ENCODE measurements around the gene AASDHPPT. TPM values are rescaled to one million over a fixed set of nuclear protein-coding genes. Genes with fewer than 3 reads are reported as not detected.

Gene AASDHPPT
- total and polyA plus RNA-seq, 7 donors: 18.0 to 40.1 (median 25.0) TPM

GRCh38 chr11:106082096-106082495, 4.6 kb downstream of the AASDHPPT start:
- Histone ChIP-seq H3K4me1 (peaks cover 43% of the 10 kb centered on the region), H3K27ac (no peak overlapping the region), H3K9me3 (no peaks in the 10 kb centered on the region), H3K4me3 (no peak overlapping the region), H3K36me3 (ENCODE audit: insufficient read depth in 1 of 2, low read depth in 1 of 2) (peaks cover 3 to 58% of the 10 kb centered on the region in 2 donors), H3K27me3 (ENCODE audit: insufficient read depth in 3 of 3, low read length in 2 of 3) (no peaks in the 10 kb centered on the region)
- no peak for DNase-seq
- ATAC-seq: no peak
- intact Hi-C loops (cut with DNase I): no loop called here
- TF ChIP-seq, protein P1, sequence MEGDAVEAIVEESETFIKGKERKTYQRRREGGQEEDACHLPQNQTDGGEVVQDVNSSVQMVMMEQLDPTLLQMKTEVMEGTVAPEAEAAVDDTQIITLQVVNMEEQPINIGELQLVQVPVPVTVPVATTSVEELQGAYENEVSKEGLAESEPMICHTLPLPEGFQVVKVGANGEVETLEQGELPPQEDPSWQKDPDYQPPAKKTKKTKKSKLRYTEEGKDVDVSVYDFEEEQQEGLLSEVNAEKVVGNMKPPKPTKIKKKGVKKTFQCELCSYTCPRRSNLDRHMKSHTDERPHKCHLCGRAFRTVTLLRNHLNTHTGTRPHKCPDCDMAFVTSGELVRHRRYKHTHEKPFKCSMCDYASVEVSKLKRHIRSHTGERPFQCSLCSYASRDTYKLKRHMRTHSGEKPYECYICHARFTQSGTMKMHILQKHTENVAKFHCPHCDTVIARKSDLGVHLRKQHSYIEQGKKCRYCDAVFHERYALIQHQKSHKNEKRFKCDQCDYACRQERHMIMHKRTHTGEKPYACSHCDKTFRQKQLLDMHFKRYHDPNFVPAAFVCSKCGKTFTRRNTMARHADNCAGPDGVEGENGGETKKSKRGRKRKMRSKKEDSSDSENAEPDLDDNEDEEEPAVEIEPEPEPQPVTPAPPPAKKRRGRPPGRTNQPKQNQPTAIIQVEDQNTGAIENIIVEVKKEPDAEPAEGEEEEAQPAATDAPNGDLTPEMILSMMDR (IDR thresholded peaks at IDR 0.05): no peak

DNA sequence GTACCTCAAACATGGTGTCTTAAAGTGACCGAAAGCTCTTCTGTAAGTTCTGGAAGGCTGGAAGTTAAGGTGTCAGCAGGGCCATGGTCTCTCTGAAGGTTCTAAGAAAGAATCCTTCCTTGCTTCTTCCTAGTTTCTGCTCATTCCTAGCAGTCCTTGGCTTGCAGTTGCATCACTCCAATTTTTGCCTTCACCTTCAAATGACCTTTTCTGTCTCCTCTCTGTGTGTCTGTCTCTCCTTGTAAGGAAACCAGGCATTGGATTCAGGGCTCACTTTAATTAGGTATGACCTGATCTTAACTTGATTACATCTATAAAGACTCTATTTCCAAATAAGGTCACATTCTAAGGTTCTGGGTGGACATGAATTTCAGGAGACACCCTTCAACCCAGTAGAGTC, 8.7 kb downstream of the AASDHPPT start:
- no peak overlapping the region for H3K4me3 ChIP-seq
- H3K36me3 ChIP-seq (ENCODE audit: insufficient read depth in 1 of 2, low read depth in 1 of 2): peaks cover 0 to 36% of the 10 kb centered on the region in 2 donors
- TF ChIP-seq, protein P1 (IDR thresholded peaks at IDR 0.05): no peak
- ATAC-seq (no peak), DNase-seq (no peak)
- H3K27me3 ChIP-seq (ENCODE audit: insufficient read depth in 3 of 3, low read length in 2 of 3): no peaks in the 10 kb centered on the region
- intact Hi-C loops (cut with DNase I): no loop called here
- H3K4me1 ChIP-seq: peaks cover 42% of the 10 kb centered on the region
- 100% methylated on average over 1 of the region's 1 CpG for WGBS, 3 donors
- H3K27ac ChIP-seq: no peak overlapping the region
- no peaks in the 10 kb centered on the region for H3K9me3 ChIP-seq

DNA sequence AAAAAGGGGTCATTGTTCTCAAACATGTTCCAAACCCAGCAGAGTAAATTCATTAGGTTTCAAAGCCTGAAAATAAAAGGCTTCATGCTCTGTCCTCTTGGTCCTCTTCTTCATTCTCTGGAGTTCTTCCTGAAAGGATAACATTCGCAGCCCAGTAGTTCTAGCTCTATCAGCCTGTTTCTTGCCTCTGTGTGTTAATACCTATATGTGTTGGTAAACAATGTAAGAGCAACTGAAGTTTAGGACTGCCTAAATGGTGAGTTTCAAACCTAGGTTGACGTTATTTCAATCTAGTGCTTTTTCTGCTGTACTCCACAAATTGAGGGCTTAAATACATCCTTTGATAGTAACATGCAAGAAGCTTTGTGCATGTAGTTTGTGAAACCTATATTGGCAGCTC, 9.4 kb downstream of the AASDHPPT start:
- DNase-seq (no peak), ATAC-seq (no peak)
- peaks cover 38% of the 10 kb centered on the region for H3K4me1 ChIP-seq
- H3K27me3 ChIP-seq (ENCODE audit: insufficient read depth in 3 of 3, low read length in 2 of 3): no peaks in the 10 kb centered on the region
- TF ChIP-seq, protein P1 (IDR thresholded peaks at IDR 0.05): no peak
- H3K27ac ChIP-seq: no peak overlapping the region
- intact Hi-C loops (cut with DNase I): no loop called here
- H3K9me3 ChIP-seq: no peaks in the 10 kb centered on the region
- no peak overlapping the region for H3K4me3 ChIP-seq
- 46 to 64% (median 54%) methylated on average over 2 of the region's 2 CpGs for WGBS, 3 donors
- peaks cover 0 to 38% of the 10 kb centered on the region in 2 donors for H3K36me3 ChIP-seq (ENCODE audit: insufficient read depth in 1 of 2, low read depth in 1 of 2)

GRCh38 chr11:106087815-106088435, 10.5 kb downstream of the AASDHPPT start:
- TF ChIP-seq, protein P1 (IDR thresholded peaks at IDR 0.05): peak; percentile 75
- intact Hi-C loops (cut with DNase I): no loop called here
- ATAC-seq: peak in 3 of 4 donors; percentile 43 to 81 (median 65)

GRCh38 chr11:106088896-106089295, 11.4 kb downstream of the AASDHPPT start:
- DNase-seq (no peak), ATAC-seq (no peak)
- intact Hi-C loops (cut with DNase I): no loop called here
- Histone ChIP-seq H3K36me3 (ENCODE audit: insufficient read depth in 1 of 2, low read depth in 1 of 2) (peaks cover 0 to 43% of the 10 kb centered on the region in 2 donors), H3K4me3 (no peak overlapping the region), H3K27me3 (ENCODE audit: insufficient read depth in 3 of 3, low read length in 2 of 3) (no peaks in the 10 kb centered on the region), H3K4me1 (peaks cover 33% of the 10 kb centered on the region), H3K9me3 (no peaks in the 10 kb centered on the region), H3K27ac (no peak overlapping the region)
- 78 to 86% (median 83%) methylated on average over 4 of the region's 4 CpGs for WGBS, 3 donors
- TF ChIP-seq, protein P1 (IDR thresholded peaks at IDR 0.05): no peak

More at GRCh38 chr11:106087815-106088435, 10.5 kb downstream of the AASDHPPT start:
- H3K27ac ChIP-seq: no peak overlapping the region
- DNase-seq: peak in 1 of 2 donors; percentile 19
- H3K9me3 ChIP-seq: no peaks in the 10 kb centered on the region
- peaks cover 33% of the 10 kb centered on the region for H3K4me1 ChIP-seq
- H3K27me3 ChIP-seq (ENCODE audit: insufficient read depth in 3 of 3, low read length in 2 of 3): no peaks in the 10 kb centered on the region
- H3K36me3 ChIP-seq (ENCODE audit: insufficient read depth in 1 of 2, low read depth in 1 of 2): peaks cover 0 to 40% of the 10 kb centered on the region in 2 donors
- no peak overlapping the region for H3K4me3 ChIP-seq
- WGBS, 3 donors: 48 to 55% (median 53%) methylated on average over 9 of the region's 9 CpGs
